HEK293 (cell line): ENCODE results near the gene ARHGAP8.

Source experiments
- CTCF ChIA-PET: fragments of 350-600 bp; formaldehyde crosslinking; extraction: SDS; loops from one replicate; lab custom pipeline; 2021; ENCODE audit warnings: antibody characterized with exemption; lab: Yijun Ruan, JAX
- POLR2A ChIA-PET: fragments of 300-600 bp; formaldehyde crosslinking; extraction: SDS; loops from one replicate; lab custom pipeline; 2020; ENCODE audit warnings: antibody characterized with exemption, inconsistent platforms; lab: Yijun Ruan, JAX
- H3K27ac ChIP-seq: fragments of 200-500 bp; sonication (Bioruptor generic); 2 replicates; pipeline ENCODE4 v1.5.1; 2014; ENCODE audit warnings: low read depth, low read length, control low read depth, inconsistent platforms; ENCODE audit errors: extremely low read depth
- H3K36me3 ChIP-seq, 2 experiments: fragments of 200-500 bp in 1 of 2; sonication (Bioruptor generic) in 1 of 2; 1 replicate in 1 of 2; 2 replicates in 1 of 2; pipeline ENCODE4 v1.5.1; 2014 to 2017; ENCODE audit warnings: inconsistent platforms in 2 of 2, low read length in 2 of 2; ENCODE audit not compliant: control insufficient read depth in 2 of 2, insufficient read depth in 1 of 2
- H3K4me1 ChIP-seq: fragments of 200-500 bp; sonication (Bioruptor generic); 2 replicates; pipeline ENCODE4 v1.5.1; 2014; ENCODE audit warnings: mild to moderate bottlenecking, low read length, inconsistent platforms; ENCODE audit not compliant: control insufficient read depth, insufficient read depth
- H3K4me3 ChIP-seq: 2 replicates; pipeline ENCODE4 v1.5.1; 2011; ENCODE audit warnings: low read depth, mild to moderate bottlenecking, control low read depth, low read length, moderate library complexity
- H3K9me3 ChIP-seq: fragments of 200-500 bp; sonication (Bioruptor generic); 2 replicates; pipeline ENCODE4 v1.5.1; 2014; ENCODE audit warnings: low read depth, low read length, inconsistent platforms; ENCODE audit not compliant: control insufficient read depth, insufficient read depth
- ATF2 ChIP-seq: fragments of 450-650 bp; formaldehyde crosslinking; IDR thresholded peaks from 2 replicates; pipeline ENCODE4 v1.5.1; 2016; ENCODE audit warnings: missing biosample characterization, missing genetic modification characterization, low read depth
- BCL6B ChIP-seq: fragments of 450-650 bp; formaldehyde crosslinking; IDR thresholded peaks from 2 replicates; pipeline ENCODE4 v1.5.1; 2017; ENCODE audit warnings: missing biosample characterization, missing genetic modification characterization
- GLIS2 ChIP-seq: fragments of 450-650 bp; formaldehyde crosslinking; IDR thresholded peaks from 2 replicates; pipeline ENCODE4 v1.5.1; 2016; ENCODE audit warnings: missing biosample characterization, missing genetic modification characterization
- KLF17 ChIP-seq: fragments of 450-650 bp; formaldehyde crosslinking; IDR thresholded peaks from 2 replicates; pipeline ENCODE4 v1.5.1; 2016; ENCODE audit warnings: missing biosample characterization, missing genetic modification characterization
- PATZ1 ChIP-seq: fragments of 450-650 bp; formaldehyde crosslinking; IDR thresholded peaks from 2 replicates; pipeline ENCODE4 v1.5.1; 2016; ENCODE audit warnings: missing biosample characterization, missing genetic modification characterization
- SETDB1 ChIP-seq: IDR thresholded peaks from one replicate; pipeline ENCODE4 v1.6.1; 2017; ENCODE audit warnings: mild to moderate bottlenecking, low read length, moderate library complexity, mixed read lengths; ENCODE audit not compliant: insufficient read length
- SP2 ChIP-seq: fragments of 450-650 bp; formaldehyde crosslinking; IDR thresholded peaks from 2 replicates; pipeline ENCODE4 v1.5.1; 2016; ENCODE audit warnings: missing biosample characterization, missing genetic modification characterization
- TRIM28 ChIP-seq: IDR thresholded peaks from 2 replicates; pipeline ENCODE4 v1.6.1; 2011; ENCODE audit warnings: low read length, control low read depth, borderline replicate concordance
- ZBTB6 ChIP-seq: fragments of 450-650 bp; formaldehyde crosslinking; IDR thresholded peaks from 2 replicates; pipeline ENCODE4 v1.5.1; 2017; ENCODE audit warnings: missing biosample characterization, missing genetic modification characterization
- ZFP41 ChIP-seq: fragments of 450-650 bp; formaldehyde crosslinking; IDR thresholded peaks from 2 replicates; pipeline ENCODE4 v1.5.1; 2016; ENCODE audit warnings: missing biosample characterization, missing genetic modification characterization, borderline replicate concordance
- ZFP69B ChIP-seq: fragments of 450-650 bp; formaldehyde crosslinking; IDR thresholded peaks from 2 replicates; pipeline ENCODE4 v1.5.1; 2016; ENCODE audit warnings: missing biosample characterization, missing genetic modification characterization
- ZNF169 ChIP-seq: fragments of 450-650 bp; formaldehyde crosslinking; IDR thresholded peaks from 2 replicates; pipeline ENCODE4 v1.5.1; 2016; ENCODE audit warnings: missing biosample characterization, missing genetic modification characterization
- ZNF221 ChIP-seq: fragments of 450-650 bp; formaldehyde crosslinking; IDR thresholded peaks from 2 replicates; pipeline ENCODE4 v1.5.1; 2017; ENCODE audit warnings: missing biosample characterization, missing genetic modification characterization, borderline replicate concordance
- ZNF23 ChIP-seq: fragments of 450-650 bp; formaldehyde crosslinking; IDR thresholded peaks from 2 replicates; pipeline ENCODE4 v1.5.1; 2016; ENCODE audit warnings: missing biosample characterization, missing genetic modification characterization, borderline replicate concordance
- ZNF24 ChIP-seq: fragments of 450-650 bp; formaldehyde crosslinking; IDR thresholded peaks from 2 replicates; pipeline ENCODE4 v1.5.1; 2016; ENCODE audit warnings: missing biosample characterization, missing genetic modification characterization
- ZNF280D ChIP-seq: fragments of 450-650 bp; formaldehyde crosslinking; IDR thresholded peaks from 2 replicates; pipeline ENCODE4 v1.5.1; 2016; ENCODE audit warnings: missing biosample characterization, missing genetic modification characterization
- ZNF426 ChIP-seq: fragments of 450-650 bp; formaldehyde crosslinking; IDR thresholded peaks from 2 replicates; pipeline ENCODE4 v1.5.1; 2017; ENCODE audit warnings: missing biosample characterization, missing genetic modification characterization, mild to moderate bottlenecking, inconsistent platforms, moderate library complexity
- ZNF670 ChIP-seq: fragments of 450-650 bp; formaldehyde crosslinking; IDR thresholded peaks from 2 replicates; pipeline ENCODE4 v1.5.1; 2016; ENCODE audit warnings: missing biosample characterization, missing genetic modification characterization, low read depth
- ZNF777 ChIP-seq: fragments of 450-650 bp; formaldehyde crosslinking; IDR thresholded peaks from 2 replicates; pipeline ENCODE4 v1.5.1; 2017; ENCODE audit warnings: missing biosample characterization, missing genetic modification characterization, borderline replicate concordance
- ZNF837 ChIP-seq: fragments of 450-650 bp; formaldehyde crosslinking; IDR thresholded peaks from 2 replicates; pipeline ENCODE4 v1.5.1; 2016; ENCODE audit warnings: missing biosample characterization, missing genetic modification characterization
- ZSCAN23 ChIP-seq: fragments of 450-650 bp; formaldehyde crosslinking; IDR thresholded peaks from 2 replicates; pipeline ENCODE4 v1.5.1; 2016; ENCODE audit warnings: missing biosample characterization, missing genetic modification characterization

Gene ARHGAP8

GRCh38 chr22:44773082-44773481 is 20.7 kb downstream of the ARHGAP8 start (continued):
- TF ChIP-seq BCL6B (tag by site-specific recombination) (no peak), ZNF221 (tag by site-specific recombination) (no peak), ZNF169 (tag by site-specific recombination) (no peak), TRIM28 (peak; percentile 91), ZFP41 (tag by site-specific recombination) (no peak), ZSCAN23 (tag by site-specific recombination) (no peak), ZNF777 (tag by site-specific recombination) (no peak), ZNF24 (tag by site-specific recombination) (no peak), ZNF23 (no peak), ZBTB6 (tag by site-specific recombination) (no peak), ZNF670 (tag by site-specific recombination) (no peak), SETDB1 (peak; percentile 96), ZNF280D (tag by site-specific recombination) (0 out of 2 replicates have a peak, but pooled peaks have one; percentile 51), SP2 (tag by site-specific recombination) (no peak), GLIS2 (no peak)

GRCh38 chr22:44775862-44776261 is 23.5 kb downstream of the ARHGAP8 start:
- Histone ChIP-seq H3K4me1 (peaks cover 5% of the 10 kb centered on the region; the same call in 1 of the 2 replicates), H3K36me3 (no peaks in the 10 kb centered on the region), H3K9me3 (peaks cover 3% of the 10 kb centered on the region), H3K4me3 (no peak overlapping the region), H3K27ac (no peak overlapping the region)
- ChIA-PET CTCF (interaction anchor here (1.1 to 1.4 kb wide), 2 partner anchors 16 to 90 kb away, joined by 4 read pairs; no protein-coding TSS in a partner anchor), POLR2A (no interaction called here)
- TF ChIP-seq KLF17 (tag by site-specific recombination), result no peak
- TF ChIP-seq ZNF837 (tag by site-specific recombination), result no peak
- TF ChIP-seq PATZ1 (tag by site-specific recombination), result no peak
- TF ChIP-seq ATF2 (tag by site-specific recombination), result no peak
- TF ChIP-seq ZFP69B (tag by site-specific recombination), result no peak
- TF ChIP-seq ZNF426, result no peak
